Activated CD4-positive, alpha-beta T cell treated with anti-CD3 and anti-CD28 coated beads, Interleukin-2, amount 10 ng/mL, durations not matched to agents 24 days and 14 days (primary cell): Measurements from ENCODE around the gene CCDC183. TPM values are rescaled to one million over a fixed set of nuclear protein-coding genes. Genes with fewer than 3 reads are reported as not detected.
"Not testable (repeated sequence)": the region's sequence is repeated elsewhere in the genome, so short reads cannot be mapped to it uniquely, and the experiment has no call there.

Source experiments
- DNase-seq: peaks from one replicate; pipeline ENCODE4 v3.0.0; 2022
- H3K27ac Mint-ChIP-seq: one replicate; pipeline ENCODE4 v1.8.0; 2022; ENCODE audit warnings: mild to moderate bottlenecking, mixed read lengths
- H3K27me3 Mint-ChIP-seq: one replicate; pipeline ENCODE4 v1.8.0; 2022; ENCODE audit warnings: mixed read lengths
- H3K36me3 Mint-ChIP-seq: one replicate; pipeline ENCODE4 v1.8.0; 2022; ENCODE audit warnings: low read depth, mild to moderate bottlenecking, mixed read lengths
- H3K4me1 Mint-ChIP-seq: one replicate; pipeline ENCODE4 v1.8.0; 2021; ENCODE audit warnings: mixed read lengths
- H3K4me3 Mint-ChIP-seq: one replicate; pipeline ENCODE4 v1.8.0; 2022; ENCODE audit warnings: mild to moderate bottlenecking, moderate library complexity, mixed read lengths
- H3K9me3 Mint-ChIP-seq: one replicate; pipeline ENCODE4 v1.8.0; 2021; ENCODE audit warnings: mixed read lengths
- intact Hi-C: fragments of 100-400 bp; cut with micrococcal nuclease; formaldehyde crosslinking; loops from one replicate; pipeline ENCODE4 v1.15.1; 2023
- total RNA-seq: library from RNA; stranded (reverse); gene quantifications from 2 replicates; pipeline ENCODE4 v1.2.3, GENCODE V29; 2022

CCDC183 gene
- total RNA-seq, 1 donor from 2014 or later, result 0.42 TPM

DNA sequence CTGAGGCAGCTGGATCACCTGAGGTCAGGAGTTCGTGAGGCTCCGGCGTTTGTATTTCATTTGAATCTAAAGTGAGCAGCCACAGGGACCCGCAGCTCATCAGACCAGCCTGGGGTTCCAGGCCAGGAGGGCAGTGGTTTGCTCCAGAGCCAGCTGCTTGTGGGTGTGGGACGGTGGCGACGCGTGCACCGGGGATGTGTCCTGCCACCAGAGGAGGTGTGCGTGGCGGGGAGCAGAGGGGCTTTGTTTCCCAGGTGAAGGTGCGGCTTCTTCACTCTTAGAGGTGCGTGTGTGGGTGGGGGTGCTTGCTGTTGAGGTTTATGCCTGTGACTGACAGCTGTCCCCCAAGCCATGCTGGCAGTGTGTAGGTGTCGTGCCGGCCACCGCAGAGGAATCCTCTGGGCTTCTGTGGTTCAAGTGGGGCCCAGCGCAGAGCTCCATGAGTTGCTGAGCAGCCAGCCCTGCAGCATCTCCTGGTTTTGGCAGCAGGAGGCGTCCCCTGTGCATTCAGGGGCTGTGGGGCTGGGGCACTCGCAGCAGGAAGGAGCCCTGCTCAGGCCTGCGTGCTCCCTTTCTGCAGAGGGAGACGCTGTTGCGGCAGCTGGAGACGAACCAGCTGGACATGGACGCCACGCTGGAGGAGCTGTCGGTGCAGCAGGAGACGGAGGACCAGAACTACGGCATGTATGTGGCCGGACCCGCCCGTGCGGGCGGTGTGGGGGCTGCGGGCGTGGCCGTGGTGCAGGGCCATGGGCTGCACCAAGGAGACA is 39.2 kb downstream of the CCDC183 start:
- DNase-seq, result no peak
- intact Hi-C loops, result no loop called here
- Mint-ChIP-seq H3K27ac (no peak overlapping the region), H3K36me3 (peaks cover 11% of the 10 kb centered on the region), H3K4me1 (no peaks in the 10 kb centered on the region), H3K27me3 (no peaks in the 10 kb centered on the region), H3K4me3 (no peak overlapping the region), H3K9me3 (no peaks in the 10 kb centered on the region)

GRCh38 chr9:136835932-136836904 is 40.1 kb downstream of the CCDC183 start:
- peaks cover 8% of the 10 kb centered on the region for H3K36me3 Mint-ChIP-seq
- no peak overlapping the region for H3K27ac Mint-ChIP-seq
- intact Hi-C loops, result no loop called here
- no peaks in the 10 kb centered on the region for H3K27me3 Mint-ChIP-seq
- no peaks in the 10 kb centered on the region for H3K9me3 Mint-ChIP-seq
- DNase-seq, result no peak
- no peaks in the 10 kb centered on the region for H3K4me1 Mint-ChIP-seq
- no peak overlapping the region for H3K4me3 Mint-ChIP-seq

DNA sequence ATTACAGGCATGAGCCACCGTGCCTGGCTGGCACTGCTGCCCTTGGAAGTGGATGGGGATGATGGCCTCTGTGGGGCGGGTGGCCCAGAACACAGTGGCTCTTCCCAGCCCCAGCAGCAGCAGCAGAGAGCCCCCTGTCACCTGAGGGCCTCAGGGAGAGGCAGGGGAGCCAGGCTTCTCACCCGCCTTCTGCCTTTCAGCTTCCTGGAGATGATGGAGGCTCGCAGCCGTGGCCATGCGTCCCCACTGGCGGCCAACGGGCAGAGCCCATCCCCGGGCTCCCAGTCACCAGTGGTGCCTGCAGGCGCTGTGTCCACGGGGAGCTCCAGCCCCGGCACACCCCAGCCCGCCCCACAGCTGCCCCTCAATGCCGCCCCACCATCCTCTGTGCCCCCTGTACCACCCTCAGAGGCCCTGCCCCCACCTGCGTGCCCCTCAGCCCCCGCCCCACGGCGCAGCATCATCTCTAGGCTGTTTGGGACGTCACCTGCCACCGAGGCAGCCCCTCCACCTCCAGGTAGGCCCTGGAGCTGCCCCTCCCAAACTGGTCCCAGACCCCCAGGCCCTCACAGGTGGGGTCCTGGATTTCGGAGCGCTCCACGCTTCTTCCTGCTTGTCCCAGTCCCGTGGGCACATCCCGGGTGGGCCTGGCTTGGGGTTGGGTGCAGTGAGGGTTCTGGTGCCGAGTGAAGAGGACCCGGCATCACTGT is 41.2 kb downstream of the CCDC183 start:
- no peak for DNase-seq
- Mint-ChIP-seq H3K27me3 (no peaks in the 10 kb centered on the region), H3K36me3 (peaks cover 5% of the 10 kb centered on the region), H3K9me3 (no peaks in the 10 kb centered on the region), H3K4me1 (peaks cover 3% of the 10 kb centered on the region), H3K4me3 (no peak overlapping the region), H3K27ac (no peak overlapping the region)
- intact Hi-C loops, result no loop called here

- intact Hi-C loops, H3K4me3 Mint-ChIP-seq, DNase-seq, H3K27me3 Mint-ChIP-seq, H3K27ac Mint-ChIP-seq, H3K36me3 Mint-ChIP-seq, H3K4me1 Mint-ChIP-seq, H3K9me3 Mint-ChIP-seq: not testable (repeated sequence)
Observed at GRCh38 chr9:136837856-136838277, 41.7 kb downstream of the CCDC183 start.

DNA sequence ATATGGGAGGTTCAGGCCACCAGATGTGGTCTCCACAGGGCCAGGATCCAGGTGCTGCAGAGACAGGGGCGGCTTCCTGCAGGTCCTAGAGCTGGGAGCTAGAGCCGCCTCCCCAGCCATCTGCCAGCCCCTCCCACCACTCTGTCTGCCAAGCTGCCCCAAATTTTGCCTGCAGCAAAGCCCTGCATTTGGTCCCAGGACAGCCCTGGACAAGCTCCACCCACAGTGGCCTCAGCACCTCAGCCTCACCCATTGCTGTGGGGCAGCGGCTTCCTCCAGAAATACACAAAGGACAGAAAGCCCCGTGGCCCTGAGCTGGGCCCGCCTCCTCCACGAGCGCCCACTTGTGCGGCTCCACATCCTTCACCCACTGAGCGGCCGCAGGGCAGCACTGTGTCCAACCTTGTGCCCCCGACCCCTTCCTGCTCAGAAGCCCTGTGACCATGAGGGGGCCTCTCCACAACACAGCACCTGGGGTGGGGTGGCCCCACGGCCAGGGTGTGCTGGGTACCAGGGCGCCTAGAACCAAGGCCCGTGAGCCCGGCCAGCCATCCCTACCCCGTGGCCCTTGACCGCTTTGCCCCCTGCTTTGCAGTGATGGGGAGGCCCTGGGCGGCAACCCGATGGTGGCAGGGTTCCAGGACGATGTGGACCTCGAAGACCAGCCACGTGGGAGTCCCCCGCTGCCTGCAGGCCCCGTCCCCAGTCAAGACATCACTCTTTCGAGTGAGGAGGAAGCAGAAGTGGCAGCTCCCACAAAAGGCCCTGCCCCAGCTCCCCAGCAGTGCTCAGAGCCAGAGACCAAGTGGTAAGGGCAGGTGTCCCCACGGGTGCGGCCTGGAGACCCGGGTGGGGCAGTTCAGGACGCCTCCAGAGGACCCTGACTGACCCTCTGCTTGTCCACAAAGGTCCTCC is 42.4 kb downstream of the CCDC183 start:
- no peaks in the 10 kb centered on the region for H3K27me3 Mint-ChIP-seq
- no peak for DNase-seq
- H3K9me3 Mint-ChIP-seq, result no peaks in the 10 kb centered on the region
- peaks cover 5% of the 10 kb centered on the region for H3K36me3 Mint-ChIP-seq
- no peak overlapping the region for H3K4me3 Mint-ChIP-seq
- intact Hi-C loops, result no loop called here
- peaks cover 8% of the 10 kb centered on the region for H3K4me1 Mint-ChIP-seq
- no peak overlapping the region for H3K27ac Mint-ChIP-seq

- no peak for DNase-seq
- Mint-ChIP-seq H3K27me3 (no peaks in the 10 kb centered on the region), H3K4me3 (no peak overlapping the region), H3K9me3 (no peaks in the 10 kb centered on the region), H3K36me3 (peaks cover 5% of the 10 kb centered on the region), H3K4me1 (peaks cover 9% of the 10 kb centered on the region), H3K27ac (no peak overlapping the region)
- intact Hi-C loops, result loop anchor here (10.0 kb wide), 1 partner anchor 325 kb away; no protein-coding TSS in a partner anchor
Observed at GRCh38 chr9:136839229-136840139, 43.3 kb downstream of the CCDC183 start.

GRCh38 chr9:136840140-136840876 is 44.2 kb downstream of the CCDC183 start:
- intact Hi-C loops, result loop anchor here (10.0 kb wide), 1 partner anchor 324 kb away; no protein-coding TSS in a partner anchor
- DNase-seq, result no peak
- peaks cover 8% of the 10 kb centered on the region for H3K36me3 Mint-ChIP-seq
- no peaks in the 10 kb centered on the region for H3K27me3 Mint-ChIP-seq
- no peak overlapping the region for H3K4me3 Mint-ChIP-seq
- peaks cover 9% of the 10 kb centered on the region for H3K4me1 Mint-ChIP-seq
- H3K27ac Mint-ChIP-seq, result no peak overlapping the region
- H3K9me3 Mint-ChIP-seq, result no peaks in the 10 kb centered on the region

DNA sequence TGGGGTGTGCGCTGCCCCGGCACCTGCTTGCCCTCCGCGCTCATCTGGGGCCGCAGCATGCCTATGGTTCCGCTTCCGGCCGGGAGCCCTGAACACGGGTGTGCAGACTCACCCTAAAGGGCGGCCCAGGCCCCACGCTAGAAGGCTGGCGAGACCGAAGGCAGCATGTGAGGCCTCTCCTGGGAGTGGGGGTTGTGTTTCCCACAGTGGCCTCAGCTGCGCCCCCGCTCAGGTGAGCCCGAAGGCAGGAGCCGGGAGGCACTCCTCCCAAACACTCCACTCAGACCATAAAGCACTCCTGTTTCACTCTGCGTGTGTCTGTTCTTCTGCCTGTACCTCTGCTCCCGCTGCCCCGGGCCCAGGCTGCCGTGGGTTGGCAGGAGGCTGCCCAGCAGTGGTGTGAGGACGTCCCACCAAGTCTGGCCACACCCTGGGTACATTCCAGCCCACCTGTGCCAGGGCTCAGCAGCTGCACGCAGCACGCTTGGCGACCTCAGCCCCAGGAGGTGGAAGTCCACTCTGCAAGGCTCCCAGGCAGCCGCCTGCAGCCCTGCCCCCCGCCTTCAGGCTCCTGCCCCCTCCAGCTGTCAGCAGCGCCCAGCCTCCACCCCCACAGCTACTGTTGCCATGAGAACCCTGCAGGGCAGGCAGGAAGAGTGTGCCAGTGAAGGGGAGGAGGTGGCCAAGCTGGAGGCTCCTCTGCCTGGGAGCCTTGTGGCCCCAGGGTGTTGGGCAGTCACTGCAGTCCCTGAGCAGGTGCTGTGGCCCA is 44.9 kb downstream of the CCDC183 start:
- H3K4me3 Mint-ChIP-seq, result no peak overlapping the region
- H3K27me3 Mint-ChIP-seq, result no peaks in the 10 kb centered on the region
- H3K36me3 Mint-ChIP-seq, result peaks cover 8% of the 10 kb centered on the region
- intact Hi-C loops, result loop anchor here (10.0 kb wide), 1 partner anchor 324 kb away; no protein-coding TSS in a partner anchor
- no peak for DNase-seq
- no peaks in the 10 kb centered on the region for H3K9me3 Mint-ChIP-seq
- peaks cover 9% of the 10 kb centered on the region for H3K4me1 Mint-ChIP-seq
- H3K27ac Mint-ChIP-seq, result no peak overlapping the region

DNA sequence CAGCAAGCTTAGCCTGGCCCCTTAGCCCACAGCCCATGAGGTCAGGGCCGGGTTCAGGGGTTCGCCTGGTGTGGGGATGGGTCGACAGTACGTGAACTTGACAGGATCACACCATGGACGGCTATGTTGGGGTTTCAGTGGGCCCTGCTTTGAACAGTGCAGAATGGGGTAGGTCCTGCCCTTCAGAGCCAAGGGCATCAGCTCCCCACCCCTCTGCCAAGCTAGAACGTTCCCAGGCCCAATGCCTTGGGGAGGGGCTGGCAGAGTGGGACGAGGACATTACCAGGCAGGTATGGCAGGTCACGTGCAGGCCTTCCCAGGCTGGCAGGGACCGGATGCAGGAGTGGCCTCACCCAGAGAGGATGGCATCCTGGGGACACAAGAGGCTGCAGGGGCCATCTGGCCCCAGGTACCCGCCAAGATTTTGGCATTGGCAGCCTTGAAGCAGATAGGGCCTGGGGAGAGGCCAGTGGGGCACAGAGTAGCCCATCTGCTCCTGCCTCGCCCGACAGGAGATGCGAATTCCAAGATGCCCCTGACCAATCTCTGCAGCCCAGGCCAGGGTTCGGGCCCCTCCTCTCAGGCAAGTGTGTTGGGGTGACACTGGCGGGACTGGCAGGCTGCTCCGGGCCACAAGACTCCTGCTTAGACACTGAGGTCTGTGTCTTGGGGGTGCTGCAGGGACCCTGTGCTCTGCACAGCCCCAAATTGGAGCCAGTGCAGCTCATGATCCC is 45.7 kb downstream of the CCDC183 start:
- H3K27ac Mint-ChIP-seq, H3K27me3 Mint-ChIP-seq, H3K9me3 Mint-ChIP-seq, DNase-seq: not testable (repeated sequence)
- Mint-ChIP-seq H3K4me1 (peaks cover 11% of the 10 kb centered on the region), H3K36me3 (peaks cover 10% of the 10 kb centered on the region), H3K4me3 (peak overlapping the region; percentile 89)
- intact Hi-C loops, result loop anchor here (1.0 to 10.0 kb wide), 2 partner anchors 40 to 323 kb away; no protein-coding TSS in a partner anchor

GRCh38 chr9:136842380-136842948 is 46.3 kb downstream of the CCDC183 start, which contains the start of gene AJM1:
Gene AJM1, plus strand, starts transcription at chr9:136842478. Its CDS starts 1,937 bp downstream, at chr9:136844415.
- H3K4me1 Mint-ChIP-seq, result peaks cover 11% of the 10 kb centered on the region
- H3K27me3 Mint-ChIP-seq, H3K9me3 Mint-ChIP-seq: not testable (repeated sequence)
- intact Hi-C loops, result loop anchor here (1.0 to 10.0 kb wide), 2 partner anchors 40 to 322 kb away; no protein-coding TSS in a partner anchor
- peak; percentile 96 for DNase-seq
- peaks cover 10% of the 10 kb centered on the region for H3K36me3 Mint-ChIP-seq
- H3K27ac Mint-ChIP-seq, result peak within 1 kb of the TSS; percentile 76
- H3K4me3 Mint-ChIP-seq, result peak within 1 kb of the TSS; percentile 89
